ENCODE measurements around the gene PLEKHA1. TPM values are rescaled to one million over a fixed set of nuclear protein-coding genes. Genes with fewer than 3 reads are reported as not detected.

Gene PLEKHA1
- total RNA-seq, 2 donors from 2014 or later = 24.2 to 35.2 TPM

- intact Hi-C loops (cut with DNase I) = no loop called here
- no peak for DNase-seq (ENCODE audit: low spot score)
- H3K27me3 ChIP-seq (replicated peaks; ENCODE audit: insufficient read depth) = no peaks in the 10 kb centered on the region
- no peaks in the 10 kb centered on the region for H3K4me1 ChIP-seq (replicated peaks)
- H3K4me3 ChIP-seq = no peak overlapping the region
- no peak overlapping the region for H3K27ac ChIP-seq
- H3K9me3 ChIP-seq = no peaks in the 10 kb centered on the region
- H3K36me3 ChIP-seq = no peaks in the 10 kb centered on the region
- WGBS = 71% methylated on average over 2 of the region's 2 CpGs
- TF ChIP-seq CTCF (IDR thresholded peaks at IDR 0.05) (no peak), POLR2AphosphoS5 (IDR thresholded peaks at IDR 0.05) (no peak), POLR2A (IDR thresholded peaks at IDR 0.05) (no peak)
These were observed 52.8 kb downstream of the PLEKHA1 start for GRCh38 chr10:122427280-122427679.

GRCh38 chr10:122435212-122435827, 60.8 kb downstream of the PLEKHA1 start:
- no peak overlapping the region for H3K4me3 ChIP-seq
- H3K36me3 ChIP-seq = no peaks in the 10 kb centered on the region
- WGBS = 32% methylated on average over 3 of the region's 3 CpGs
- H3K27ac ChIP-seq = no peak overlapping the region
- H3K9me3 ChIP-seq = no peaks in the 10 kb centered on the region
- intact Hi-C loops (cut with DNase I) = loop anchor here (1.0 to 10.0 kb wide), 3 partner anchors 122 to 291 kb away; no protein-coding TSS in a partner anchor
- no peaks in the 10 kb centered on the region for H3K4me1 ChIP-seq (replicated peaks)
- TF ChIP-seq CTCF (IDR thresholded peaks at IDR 0.05) = peak in 3 of 4 experiments; percentile 79 to 86 (median 80)
- no peak for TF ChIP-seq POLR2AphosphoS5 (IDR thresholded peaks at IDR 0.05)
- no peak for TF ChIP-seq POLR2A (IDR thresholded peaks at IDR 0.05)
- no peaks in the 10 kb centered on the region for H3K27me3 ChIP-seq (replicated peaks; ENCODE audit: insufficient read depth)
- no peak for DNase-seq (ENCODE audit: low spot score)

GRCh38 chr10:122441961-122442360, 67.5 kb downstream of the PLEKHA1 start:
- intact Hi-C loops (cut with DNase I) = no loop called here
- Histone ChIP-seq H3K27me3 (replicated peaks; ENCODE audit: insufficient read depth) (no peaks in the 10 kb centered on the region), H3K4me1 (replicated peaks) (no peaks in the 10 kb centered on the region), H3K9me3 (no peaks in the 10 kb centered on the region), H3K36me3 (no peaks in the 10 kb centered on the region), H3K27ac (no peak overlapping the region), H3K4me3 (no peak overlapping the region)
- WGBS = 75% methylated on average over 7 of the region's 7 CpGs
- TF ChIP-seq POLR2AphosphoS5 (IDR thresholded peaks at IDR 0.05) = no peak
- TF ChIP-seq POLR2A (IDR thresholded peaks at IDR 0.05) = no peak
- TF ChIP-seq CTCF (IDR thresholded peaks at IDR 0.05) = no peak
- no peak for DNase-seq (ENCODE audit: low spot score)

- DNase-seq (ENCODE audit: low spot score) = no peak
- no peak for TF ChIP-seq POLR2AphosphoS5 (IDR thresholded peaks at IDR 0.05)
- TF ChIP-seq POLR2A (IDR thresholded peaks at IDR 0.05) = no peak
- TF ChIP-seq CTCF (IDR thresholded peaks at IDR 0.05) = no peak
- Histone ChIP-seq H3K36me3 (no peaks in the 10 kb centered on the region), H3K27ac (no peak overlapping the region), H3K4me3 (no peak overlapping the region), H3K9me3 (no peaks in the 10 kb centered on the region), H3K27me3 (replicated peaks; ENCODE audit: insufficient read depth) (no peaks in the 10 kb centered on the region), H3K4me1 (replicated peaks) (no peaks in the 10 kb centered on the region)
- WGBS = 76% methylated on average over 1 of the region's 1 CpG
- intact Hi-C loops (cut with DNase I) = no loop called here
These were observed 71.0 kb downstream of the PLEKHA1 start for GRCh38 chr10:122445469-122445868.

- no peaks in the 10 kb centered on the region for H3K36me3 ChIP-seq
- no peaks in the 10 kb centered on the region for H3K9me3 ChIP-seq
- intact Hi-C loops (cut with DNase I) = no loop called here
- H3K27me3 ChIP-seq (replicated peaks; ENCODE audit: insufficient read depth) = no peaks in the 10 kb centered on the region
- no peak for DNase-seq (ENCODE audit: low spot score)
- no peak overlapping the region for H3K27ac ChIP-seq
- H3K4me3 ChIP-seq = no peak overlapping the region
- TF ChIP-seq CTCF (IDR thresholded peaks at IDR 0.05) = no peak
- TF ChIP-seq POLR2AphosphoS5 (IDR thresholded peaks at IDR 0.05) = no peak
- no peak for TF ChIP-seq POLR2A (IDR thresholded peaks at IDR 0.05)
- no peaks in the 10 kb centered on the region for H3K4me1 ChIP-seq (replicated peaks)
These were observed 71.4 kb downstream of the PLEKHA1 start for GRCh38 chr10:122445904-122446303.

Data from prostate gland (tissue), 2 donors.